ENCODE results near the gene SYT2.
"Not testable (repeated sequence)": the region's sequence is repeated elsewhere in the genome, so short reads cannot be mapped to it uniquely, and the experiment has no call there.

The SYT2 gene

GRCh38 chr1:202632241-202632640 is 78.0 kb downstream of the SYT2 start:
- FAIRE-seq (no peak), DNase-seq (ENCODE audit: insufficient read length, low spot score) (no peak)
- TF ChIP-seq POLR2A (IDR thresholded peaks at IDR 0.05; ENCODE audit: low read depth, low read length), result no peak

DNA sequence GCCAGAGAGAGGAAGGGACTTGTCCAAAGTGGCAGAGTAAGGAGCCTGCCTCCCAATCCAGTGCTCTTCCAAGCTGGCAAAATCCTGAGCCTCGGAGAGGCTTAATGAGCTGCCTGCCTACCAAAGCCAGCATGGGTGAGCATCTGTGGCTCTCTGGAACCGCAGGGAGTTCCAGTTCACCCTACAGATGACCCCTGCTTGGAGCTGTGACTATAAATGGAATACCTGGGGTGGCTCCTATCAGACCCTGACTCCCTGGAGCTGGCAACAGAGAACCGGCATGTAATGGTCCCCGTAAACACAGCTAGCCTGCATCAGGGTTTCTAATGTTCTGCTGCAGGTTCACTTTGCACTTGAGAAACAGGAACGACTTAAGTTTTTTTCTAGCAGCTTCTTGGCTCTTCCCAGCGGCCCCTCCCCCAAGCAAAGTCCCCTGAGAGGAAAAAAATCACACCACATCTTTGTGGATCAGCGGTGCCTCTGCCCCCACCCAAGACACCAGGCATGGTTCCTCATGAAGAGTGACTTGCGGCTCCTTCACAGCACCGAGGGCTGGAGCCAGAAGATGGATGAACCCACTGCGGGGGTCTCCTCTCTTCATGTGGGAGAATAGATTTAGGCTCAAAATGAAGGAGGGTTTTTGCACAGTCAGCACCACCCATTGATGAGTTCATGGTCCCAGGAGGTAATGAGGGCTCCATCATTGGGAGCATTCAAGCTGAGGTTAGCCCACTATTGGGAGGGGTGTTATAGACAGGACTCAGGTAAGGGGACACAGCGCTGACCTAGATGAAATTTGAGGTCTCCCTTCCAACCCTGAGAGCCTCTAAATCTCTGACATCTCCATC is 79.0 kb downstream of the SYT2 start:
- no peak for DNase-seq (ENCODE audit: insufficient read length, low spot score)
- TF ChIP-seq POLR2A (IDR thresholded peaks at IDR 0.05; ENCODE audit: low read depth, low read length), result no peak
- no peak for FAIRE-seq

GRCh38 chr1:202630541-202630940 is 79.7 kb downstream of the SYT2 start:
- FAIRE-seq, result no peak
- no peak for DNase-seq (ENCODE audit: insufficient read length, low spot score)
- TF ChIP-seq POLR2A (IDR thresholded peaks at IDR 0.05; ENCODE audit: low read depth, low read length), result no peak

DNA sequence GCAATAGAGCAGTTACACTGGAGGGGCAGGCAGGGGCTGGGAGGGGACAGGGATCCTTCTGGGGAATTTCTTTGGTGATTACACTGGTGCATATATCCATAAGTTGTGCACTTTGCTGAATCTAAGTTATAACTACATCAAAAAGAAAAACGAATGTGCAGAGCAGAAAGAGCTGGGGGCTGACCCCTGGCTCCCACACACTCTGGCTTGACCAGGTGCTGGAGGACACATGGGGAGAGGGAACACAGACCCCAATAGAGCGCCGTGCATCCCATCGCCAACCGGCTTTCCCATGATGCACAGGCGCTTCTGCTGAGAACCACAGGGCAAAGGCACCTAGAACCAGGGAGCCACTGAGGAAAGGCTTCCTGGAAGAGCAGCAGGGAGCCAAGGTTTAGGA is 80.2 kb downstream of the SYT2 start:
- DNase-seq (ENCODE audit: insufficient read length, low spot score); FAIRE-seq: not testable (repeated sequence)

DNA sequence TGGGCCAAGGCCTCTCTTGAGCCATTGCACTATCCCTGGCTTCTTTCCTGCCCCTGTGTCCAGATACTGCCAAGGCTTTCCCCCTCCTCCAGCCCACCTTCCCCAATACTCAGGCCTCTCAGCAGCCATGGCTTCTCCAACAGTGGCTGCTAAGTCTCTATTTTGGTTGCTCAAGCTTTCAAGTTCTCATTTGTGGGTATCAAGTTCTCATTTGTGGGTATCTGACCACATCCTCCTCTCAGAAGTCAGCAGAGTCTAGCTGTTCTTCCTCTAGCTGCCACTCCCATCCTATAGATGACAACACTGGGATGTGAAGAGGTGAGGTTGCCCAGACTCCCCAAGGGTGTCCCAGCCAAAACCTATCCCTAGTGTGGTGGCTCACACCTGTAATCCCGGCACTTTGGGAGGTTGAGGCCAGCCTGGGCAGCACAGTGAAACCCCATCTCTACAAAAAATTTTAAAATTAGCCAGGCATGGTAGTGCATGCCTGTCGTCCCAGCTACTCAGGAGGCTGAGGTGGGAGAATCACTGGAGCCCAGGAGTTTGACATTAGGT is 80.9 kb downstream of the SYT2 start:
- not testable (repeated sequence) for DNase-seq (ENCODE audit: insufficient read length, low spot score); FAIRE-seq

- DNase-seq (ENCODE audit: insufficient read length, low spot score), result no peak
- no peak for FAIRE-seq
- TF ChIP-seq POLR2A (IDR thresholded peaks at IDR 0.05; ENCODE audit: low read depth, low read length), result no peak
These were observed 81.5 kb downstream of the SYT2 start for GRCh38 chr1:202628646-202629215.

DNA sequence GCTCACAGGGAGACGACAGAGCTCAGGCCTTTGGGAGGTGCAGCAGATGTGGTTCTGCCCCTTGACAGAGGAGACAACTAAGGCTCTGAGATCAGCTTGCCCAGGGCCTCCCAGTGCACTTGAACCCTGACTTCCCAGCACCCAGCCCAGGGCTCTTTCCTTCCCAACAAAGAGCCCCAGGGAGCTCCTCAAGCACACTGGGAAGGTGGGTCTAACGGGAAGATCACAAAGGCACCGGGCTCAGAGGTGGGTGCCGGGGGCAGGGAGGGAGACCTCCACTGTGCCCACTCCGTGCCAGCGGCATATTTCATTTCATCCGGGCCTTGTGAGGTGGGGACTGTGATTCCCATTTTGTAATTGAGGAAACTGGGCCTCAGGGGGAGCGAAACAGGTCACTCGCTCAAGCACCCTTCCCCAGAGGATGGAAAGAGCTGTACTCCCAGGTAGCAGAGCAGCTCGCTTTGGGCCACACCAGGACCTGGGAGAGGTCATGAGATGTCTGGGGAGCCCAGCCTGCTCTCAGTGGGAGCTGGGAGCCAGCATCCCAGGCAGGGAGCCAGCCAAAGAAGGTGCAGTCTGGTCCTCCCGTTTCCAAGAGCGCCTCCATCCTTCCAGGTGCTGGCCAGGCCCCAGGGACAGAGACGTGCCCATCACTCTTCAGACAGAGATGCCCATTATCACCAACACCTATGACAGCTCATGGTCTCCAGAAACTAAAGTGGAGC is 82.3 kb downstream of the SYT2 start:
- FAIRE-seq (no peak), DNase-seq (ENCODE audit: insufficient read length, low spot score) (no peak)
- no peak for TF ChIP-seq POLR2A (IDR thresholded peaks at IDR 0.05; ENCODE audit: low read depth, low read length)

GRCh38 chr1:202627036-202627435 is 83.2 kb downstream of the SYT2 start:
- DNase-seq (ENCODE audit: insufficient read length, low spot score); FAIRE-seq: not testable (repeated sequence)

DNA sequence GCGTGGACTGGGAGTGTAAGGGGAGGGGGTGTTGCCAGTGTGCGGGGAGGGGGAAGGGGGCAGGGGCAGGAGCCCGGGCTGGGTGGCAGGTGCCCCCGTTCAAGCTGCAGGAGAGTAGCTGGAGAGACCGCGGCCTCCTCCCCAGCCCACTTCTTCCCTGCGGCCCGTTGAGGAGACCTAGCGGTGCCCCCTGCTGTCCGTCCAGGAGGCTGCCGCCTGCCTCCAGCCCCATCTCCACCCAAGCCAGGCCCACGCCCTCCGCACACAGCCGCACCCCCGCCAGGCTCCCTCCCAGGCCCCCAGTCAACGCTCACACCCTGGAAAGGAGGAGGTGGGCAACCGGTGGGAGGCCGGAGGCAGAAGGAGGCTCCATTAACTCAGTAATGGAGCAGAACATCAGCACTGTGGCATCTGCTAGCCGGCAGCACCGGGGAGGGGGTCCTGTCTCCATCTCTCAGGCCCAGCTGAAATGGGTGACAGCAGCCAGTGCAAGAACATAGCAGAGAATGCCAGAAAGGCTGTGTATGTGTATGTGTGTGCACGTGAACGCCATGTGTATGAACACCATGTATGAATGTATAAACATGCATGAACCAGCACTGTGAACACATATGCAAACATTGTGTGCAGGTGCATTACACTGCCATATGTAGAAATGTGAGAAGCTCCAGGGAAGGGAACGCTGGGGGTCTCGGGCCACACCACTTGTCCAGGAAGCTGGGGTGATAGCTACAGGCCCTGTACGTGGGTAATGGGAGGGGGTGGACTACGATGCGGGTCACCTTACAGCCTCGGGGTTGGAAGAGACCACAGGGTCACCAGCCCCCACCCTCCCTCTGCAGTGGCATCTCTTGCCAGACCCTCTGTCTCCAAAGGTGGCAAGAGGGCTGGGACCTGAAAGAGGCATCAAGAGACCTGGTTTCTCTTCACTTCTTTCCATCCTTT is 84.6 kb downstream of the SYT2 start:
- DNase-seq (ENCODE audit: insufficient read length, low spot score), result peak; percentile 80
- no peak for FAIRE-seq
- TF ChIP-seq POLR2A (IDR thresholded peaks at IDR 0.05; ENCODE audit: low read depth, low read length), result no peak

DNA sequence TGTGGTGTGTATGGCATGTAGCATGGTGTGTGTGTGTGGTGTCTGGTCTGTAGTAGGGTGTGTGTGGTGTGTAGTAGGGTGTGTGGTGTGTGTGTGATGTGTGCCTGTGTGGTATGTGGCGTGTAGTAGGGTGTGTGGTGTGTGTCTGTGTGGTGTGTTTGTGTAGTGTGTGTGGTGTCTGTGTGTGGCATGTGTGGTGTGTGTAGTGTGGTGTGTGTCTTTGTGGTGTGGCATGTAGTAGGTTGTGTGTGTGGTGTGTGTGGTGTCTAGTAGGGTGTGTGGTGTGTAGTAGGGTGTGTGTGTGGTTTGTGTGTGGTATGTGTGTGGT is 85.5 kb downstream of the SYT2 start:
- FAIRE-seq (peak; percentile 53), DNase-seq (ENCODE audit: insufficient read length, low spot score) (no peak)
- TF ChIP-seq POLR2A (IDR thresholded peaks at IDR 0.05; ENCODE audit: low read depth, low read length), result no peak

- FAIRE-seq, result peak; percentile 20
- no peak for DNase-seq (ENCODE audit: insufficient read length, low spot score)
- TF ChIP-seq POLR2A (IDR thresholded peaks at IDR 0.05; ENCODE audit: low read depth, low read length), result no peak
These were observed 86.0 kb downstream of the SYT2 start for GRCh38 chr1:202624088-202624780.

- FAIRE-seq; DNase-seq (ENCODE audit: insufficient read length, low spot score): not testable (repeated sequence)
These were observed 86.8 kb downstream of the SYT2 start for GRCh38 chr1:202623476-202623875.

DNA sequence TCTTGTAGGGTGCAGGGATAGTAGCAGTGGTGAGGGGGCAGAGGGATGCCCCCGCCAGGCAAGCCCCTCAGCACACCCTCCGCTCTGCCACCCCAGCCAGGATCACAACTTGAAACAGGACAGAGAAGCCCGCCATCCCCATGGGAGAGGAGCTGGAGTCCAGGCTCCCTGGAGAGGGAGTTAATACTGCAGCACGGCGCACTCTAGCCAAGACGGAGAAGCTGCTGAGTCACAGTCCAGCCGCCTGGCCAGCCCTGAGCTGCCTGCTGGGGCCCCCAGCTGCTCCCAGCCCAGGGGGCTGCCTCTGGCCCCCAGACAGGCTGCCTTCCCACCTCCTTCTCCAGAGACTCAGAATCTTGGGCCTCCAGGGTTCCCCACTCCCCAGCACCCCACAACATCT is 87.2 kb downstream of the SYT2 start:
- no peak for TF ChIP-seq POLR2A (IDR thresholded peaks at IDR 0.05; ENCODE audit: low read depth, low read length)
- FAIRE-seq (no peak), DNase-seq (ENCODE audit: insufficient read length, low spot score) (peak; percentile 35)

Data from H54 (cell line).